Measurements from ENCODE around the gene CAPZB.

- no peak for TF ChIP-seq CTCF (IDR thresholded peaks at IDR 0.05; ENCODE audit: low read length)
- TF ChIP-seq EZH2 (optimal IDR thresholded peaks at IDR 0.05; ENCODE audit: low read depth, low read length): no peak
Observed at GRCh38 chr1:19339214-19339861, 146.0 kb downstream of the CAPZB start.
